Measurements from ENCODE around the gene TENM4. TPM values are rescaled to one million over a fixed set of nuclear protein-coding genes. Genes with fewer than 3 reads are reported as not detected.

Gene TENM4
- total RNA-seq, 4 donors from 2014 or later, result 1.1 to 2.7 (median 2.0) TPM

DNA sequence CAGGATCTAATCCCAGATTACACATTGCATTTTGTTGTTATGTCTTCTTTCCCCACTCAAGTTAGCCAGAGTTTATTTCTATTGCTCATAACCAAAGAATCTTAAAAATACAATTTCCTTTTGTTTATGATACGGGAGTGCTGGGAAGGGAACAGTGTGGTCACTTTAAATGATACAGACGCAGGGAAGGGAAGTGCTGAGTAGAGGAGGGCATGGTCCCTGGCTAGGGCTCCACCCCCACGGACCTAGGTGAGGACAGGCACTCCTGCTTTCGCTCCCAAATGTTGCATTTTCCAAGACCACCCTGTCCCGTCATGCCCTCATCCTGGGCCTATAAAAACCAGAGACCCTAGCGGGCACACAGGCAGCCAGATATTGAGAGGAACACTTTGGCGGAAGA is 835.5 kb downstream of the TENM4 start:
- TF ChIP-seq, protein P1, sequence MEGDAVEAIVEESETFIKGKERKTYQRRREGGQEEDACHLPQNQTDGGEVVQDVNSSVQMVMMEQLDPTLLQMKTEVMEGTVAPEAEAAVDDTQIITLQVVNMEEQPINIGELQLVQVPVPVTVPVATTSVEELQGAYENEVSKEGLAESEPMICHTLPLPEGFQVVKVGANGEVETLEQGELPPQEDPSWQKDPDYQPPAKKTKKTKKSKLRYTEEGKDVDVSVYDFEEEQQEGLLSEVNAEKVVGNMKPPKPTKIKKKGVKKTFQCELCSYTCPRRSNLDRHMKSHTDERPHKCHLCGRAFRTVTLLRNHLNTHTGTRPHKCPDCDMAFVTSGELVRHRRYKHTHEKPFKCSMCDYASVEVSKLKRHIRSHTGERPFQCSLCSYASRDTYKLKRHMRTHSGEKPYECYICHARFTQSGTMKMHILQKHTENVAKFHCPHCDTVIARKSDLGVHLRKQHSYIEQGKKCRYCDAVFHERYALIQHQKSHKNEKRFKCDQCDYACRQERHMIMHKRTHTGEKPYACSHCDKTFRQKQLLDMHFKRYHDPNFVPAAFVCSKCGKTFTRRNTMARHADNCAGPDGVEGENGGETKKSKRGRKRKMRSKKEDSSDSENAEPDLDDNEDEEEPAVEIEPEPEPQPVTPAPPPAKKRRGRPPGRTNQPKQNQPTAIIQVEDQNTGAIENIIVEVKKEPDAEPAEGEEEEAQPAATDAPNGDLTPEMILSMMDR (IDR thresholded peaks at IDR 0.05), result no peak
- H3K4me1 ChIP-seq, result no peaks in the 10 kb centered on the region
- no peak overlapping the region for H3K27ac ChIP-seq
- no peaks in the 10 kb centered on the region for H3K36me3 ChIP-seq
- DNase-seq, result no peak
- no peaks in the 10 kb centered on the region for H3K27me3 ChIP-seq
- H3K9me3 ChIP-seq, result no peaks in the 10 kb centered on the region
- H3K4me3 ChIP-seq, result no peak overlapping the region

DNA sequence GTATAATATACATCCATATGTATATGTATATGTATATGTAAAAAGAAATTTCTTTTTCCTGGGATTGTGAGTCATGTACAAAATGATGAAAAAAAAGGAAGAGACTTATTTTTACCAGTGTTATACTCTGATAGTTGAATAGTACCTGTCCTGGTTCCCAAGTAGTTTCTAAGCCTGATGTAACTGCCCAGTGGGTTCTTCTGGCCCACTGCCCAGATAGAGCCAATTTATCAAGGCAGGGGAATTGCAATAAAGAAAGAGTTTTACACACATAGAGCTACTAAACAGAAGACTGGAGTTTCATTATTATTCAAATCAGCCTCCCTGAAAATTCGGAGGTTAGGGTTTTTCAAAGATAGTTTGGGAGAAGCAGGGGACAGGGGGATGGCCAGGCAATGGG is 837.0 kb downstream of the TENM4 start:
- H3K36me3 ChIP-seq, result no peaks in the 10 kb centered on the region
- H3K4me3 ChIP-seq, result no peak overlapping the region
- no peaks in the 10 kb centered on the region for H3K9me3 ChIP-seq
- no peaks in the 10 kb centered on the region for H3K4me1 ChIP-seq
- H3K27me3 ChIP-seq, result no peaks in the 10 kb centered on the region
- no peak overlapping the region for H3K27ac ChIP-seq
- TF ChIP-seq, protein P1 (IDR thresholded peaks at IDR 0.05), result no peak
- TF ChIP-seq POLR2A (IDR thresholded peaks at IDR 0.05), result no peak
- no peak for DNase-seq

Small RNAs within 50 kb of the gene (small RNA-seq; reads per million reads assigned to genes)
- 0 reads per million in 2 donors for gene MIR5579
- gene MIR708, result 0.59 to 0.64 reads per million in 2 donors

Data from Peyer's patch (tissue), 4 donors.